Breast epithelium (tissue), 4 donors: ENCODE results near the gene LGALS7B. TPM values are rescaled to one million over a fixed set of nuclear protein-coding genes. Genes with fewer than 3 reads are reported as not detected.

Experiments
- DNase-seq, 2 donors: peaks; one replicate each; pipeline ENCODE4 v3.0.0-alpha.2; 2019; ENCODE audit warnings: low spot score in 2 of 2
- H3K27ac ChIP-seq, 2 donors: fragments of 200-600 bp; sonication (generic) in 1 of 2; one replicate each; pipeline ENCODE4 v1.5.1; 2016 to 2019; ENCODE audit warnings: mild to moderate bottlenecking in 1 of 2
- H3K27me3 ChIP-seq, 2 donors: fragments of 200-600 bp; sonication (generic) in 1 of 2; one replicate each; pipeline versions ENCODE4 v1.5.1 to v1.6.0; 2017 to 2019; ENCODE audit warnings: control low read depth in 1 of 2, mild to moderate bottlenecking in 1 of 2
- H3K36me3 ChIP-seq: fragments of 200-600 bp; one replicate; pipeline ENCODE4 v1.5.1; 2019
- H3K4me1 ChIP-seq, 2 donors: fragments of 200-600 bp; sonication (generic); one replicate each; pipeline ENCODE4 v1.5.1; 2016 to 2019; ENCODE audit warnings: control low read depth in 1 of 2
- H3K4me3 ChIP-seq, 3 donors: fragments of 200-600 bp; sonication (generic); 1 replicate in 2 of 3; 2 replicates in 1 of 3; pipeline ENCODE4 v1.5.1; 2016 to 2019; ENCODE audit warnings: mild to moderate bottlenecking in 3 of 3, moderate library complexity in 2 of 3
- H3K9me3 ChIP-seq, 2 donors: fragments of 200-600 bp; sonication (generic) in 1 of 2; one replicate each; pipeline ENCODE4 v1.5.1; 2016 to 2019; ENCODE audit warnings: control low read depth in 1 of 2
- POLR2A ChIP-seq: fragments of 450-650 bp; IDR thresholded peaks from one replicate; pipeline ENCODE4 v1.6.1; 2016; ENCODE audit warnings: antibody characterized with exemption, mild to moderate bottlenecking, moderate library complexity
- POLR2AphosphoS5 ChIP-seq, 3 donors: sonication (generic); formaldehyde crosslinking; IDR thresholded peaks; one replicate each; pipeline ENCODE4 v1.6.1; 2017; ENCODE audit warnings: antibody characterized with exemption in 3 of 3
- intact Hi-C: fragments of 100-400 bp; cut with DNase I; formaldehyde crosslinking; loops from one replicate; pipeline ENCODE4 v1.15.1; 2023; ENCODE audit warnings: low total_unique reads
- total RNA-seq, 3 donors: library from RNA; depleted of rRNA; stranded (reverse); fragments of >200 nt; gene quantifications; one replicate each; pipeline ENCODE4 v1.1.0, GENCODE V29; 2016
- TF ChIP-seq, protein P1 (sequence below), 3 donors: fragments of 450-650 bp; IDR thresholded peaks; one replicate each; pipeline ENCODE4 v1.5.1; 2016 to 2017; ENCODE audit warnings: antibody characterized with exemption in 3 of 3, mild to moderate bottlenecking in 3 of 3, moderate library complexity in 3 of 3

LGALS7B gene
- total RNA-seq, 3 donors from 2014 or later: 5.9 to 23.6 TPM; not detected in 1

DNA sequence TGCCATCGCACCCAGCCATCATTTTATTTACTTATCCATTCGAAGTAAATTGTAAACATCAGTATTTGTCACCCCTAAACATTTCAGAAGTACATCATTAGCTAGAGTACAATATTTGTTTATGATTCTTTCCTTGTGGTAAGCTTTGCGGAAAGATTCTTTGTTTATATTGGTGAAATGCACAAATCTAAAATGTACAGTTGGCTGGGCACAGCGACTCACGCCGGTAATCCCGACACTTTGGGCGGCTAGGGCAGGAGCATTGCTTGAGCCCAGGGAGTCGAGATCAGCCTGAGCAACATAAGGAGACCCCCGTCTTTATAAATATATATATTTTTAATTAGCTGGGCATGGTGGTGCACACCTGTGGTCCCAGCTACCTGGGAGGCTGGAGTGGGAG lies 10.1 kb downstream of the LGALS7B start:
- Histone ChIP-seq H3K4me3 (no peak overlapping the region), H3K4me1 (no peaks in the 10 kb centered on the region), H3K27ac (no peak overlapping the region), H3K27me3 (no peaks in the 10 kb centered on the region), H3K9me3 (no peaks in the 10 kb centered on the region), H3K36me3 (no peaks in the 10 kb centered on the region)
- no peak for DNase-seq
- intact Hi-C loops: no loop called here
- TF ChIP-seq, protein P1, sequence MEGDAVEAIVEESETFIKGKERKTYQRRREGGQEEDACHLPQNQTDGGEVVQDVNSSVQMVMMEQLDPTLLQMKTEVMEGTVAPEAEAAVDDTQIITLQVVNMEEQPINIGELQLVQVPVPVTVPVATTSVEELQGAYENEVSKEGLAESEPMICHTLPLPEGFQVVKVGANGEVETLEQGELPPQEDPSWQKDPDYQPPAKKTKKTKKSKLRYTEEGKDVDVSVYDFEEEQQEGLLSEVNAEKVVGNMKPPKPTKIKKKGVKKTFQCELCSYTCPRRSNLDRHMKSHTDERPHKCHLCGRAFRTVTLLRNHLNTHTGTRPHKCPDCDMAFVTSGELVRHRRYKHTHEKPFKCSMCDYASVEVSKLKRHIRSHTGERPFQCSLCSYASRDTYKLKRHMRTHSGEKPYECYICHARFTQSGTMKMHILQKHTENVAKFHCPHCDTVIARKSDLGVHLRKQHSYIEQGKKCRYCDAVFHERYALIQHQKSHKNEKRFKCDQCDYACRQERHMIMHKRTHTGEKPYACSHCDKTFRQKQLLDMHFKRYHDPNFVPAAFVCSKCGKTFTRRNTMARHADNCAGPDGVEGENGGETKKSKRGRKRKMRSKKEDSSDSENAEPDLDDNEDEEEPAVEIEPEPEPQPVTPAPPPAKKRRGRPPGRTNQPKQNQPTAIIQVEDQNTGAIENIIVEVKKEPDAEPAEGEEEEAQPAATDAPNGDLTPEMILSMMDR (IDR thresholded peaks at IDR 0.05): no peak
- TF ChIP-seq POLR2A (no peak), POLR2AphosphoS5 (IDR thresholded peaks at IDR 0.05) (no peak)

DNA sequence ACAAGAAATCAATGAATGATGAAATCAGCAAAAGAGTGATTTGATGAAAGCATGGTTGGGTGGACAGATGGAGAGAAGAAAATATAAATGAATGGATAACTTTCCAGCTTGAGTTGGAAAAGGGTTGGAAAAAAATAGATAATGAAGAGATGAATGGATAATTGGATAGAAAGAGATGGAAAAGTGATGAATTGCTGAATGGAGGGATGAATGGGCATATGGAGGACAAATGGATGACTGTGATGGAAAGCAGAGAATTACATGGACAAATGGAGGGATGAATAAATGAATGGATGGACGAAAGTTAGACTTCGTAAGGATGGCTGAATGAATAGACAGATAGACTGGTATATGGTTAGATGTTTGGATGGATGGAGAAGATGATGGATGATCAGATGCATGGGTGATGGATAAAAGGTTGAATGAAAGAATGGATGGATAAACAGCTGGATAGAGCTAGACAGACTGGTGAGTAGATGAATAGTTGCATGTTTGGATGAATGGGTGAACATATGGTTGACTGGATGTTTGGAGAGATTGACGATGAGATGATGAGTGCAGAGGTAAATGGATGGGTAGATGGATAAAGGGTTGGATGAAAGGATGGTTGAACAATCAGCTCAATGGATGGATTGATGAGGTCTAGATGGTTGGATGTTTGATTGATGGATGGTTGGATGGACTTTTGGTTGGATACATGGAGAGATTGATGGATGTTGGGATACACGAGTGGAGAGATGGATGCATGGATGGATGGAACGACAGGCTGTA lies 11.8 kb downstream of the LGALS7B start:
- Histone ChIP-seq H3K4me3 (no peak overlapping the region), H3K27me3 (no peaks in the 10 kb centered on the region), H3K36me3 (no peaks in the 10 kb centered on the region), H3K9me3 (no peaks in the 10 kb centered on the region), H3K27ac (no peak overlapping the region), H3K4me1 (no peaks in the 10 kb centered on the region)
- no peak for DNase-seq
- TF ChIP-seq POLR2AphosphoS5 (IDR thresholded peaks at IDR 0.05) (no peak), POLR2A (no peak)
- TF ChIP-seq, protein P1 (IDR thresholded peaks at IDR 0.05): no peak
- intact Hi-C loops: no loop called here

DNA sequence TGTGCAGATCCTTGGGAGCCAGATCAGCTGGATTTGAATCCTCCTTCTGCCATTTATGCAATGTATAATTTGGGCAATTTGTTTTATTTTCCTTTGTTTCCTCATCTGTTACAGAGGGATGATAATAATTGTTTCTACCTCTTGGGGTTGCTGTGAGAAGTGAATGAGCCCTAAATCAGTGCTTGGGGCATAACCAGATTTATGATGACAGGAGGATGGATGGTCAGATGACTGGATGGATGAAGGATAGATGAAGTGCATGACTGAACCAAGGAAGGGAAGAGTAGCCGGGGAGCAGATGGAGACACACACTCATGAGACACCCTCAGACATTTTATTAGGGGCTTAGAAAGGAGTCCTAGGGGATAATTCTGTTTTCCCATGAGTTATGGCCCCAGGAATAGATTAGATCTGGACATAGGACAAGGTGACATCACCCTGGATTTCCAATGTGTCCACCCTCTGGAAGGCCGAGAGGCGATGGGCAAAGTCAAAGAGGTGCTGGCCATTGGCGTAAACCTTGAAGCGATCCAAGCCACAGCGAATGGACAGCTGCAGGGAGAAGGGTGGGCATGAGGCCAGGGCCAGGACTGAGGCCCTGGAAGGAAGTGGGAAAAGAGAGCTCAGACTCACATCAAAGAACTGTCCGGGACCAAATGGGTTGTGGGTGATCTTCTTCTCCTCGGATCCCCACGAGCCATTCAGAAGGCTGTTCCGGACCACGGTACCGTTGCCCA lies 12.5 kb downstream of the LGALS7B start:
- Histone ChIP-seq H3K4me3 (no peak overlapping the region), H3K27me3 (no peaks in the 10 kb centered on the region), H3K27ac (no peak overlapping the region), H3K36me3 (no peaks in the 10 kb centered on the region), H3K9me3 (no peaks in the 10 kb centered on the region), H3K4me1 (no peaks in the 10 kb centered on the region)
- intact Hi-C loops: no loop called here
- TF ChIP-seq POLR2A: no peak
- TF ChIP-seq POLR2AphosphoS5 (IDR thresholded peaks at IDR 0.05): no peak
- TF ChIP-seq, protein P1 (IDR thresholded peaks at IDR 0.05): no peak
- DNase-seq: no peak

DNA sequence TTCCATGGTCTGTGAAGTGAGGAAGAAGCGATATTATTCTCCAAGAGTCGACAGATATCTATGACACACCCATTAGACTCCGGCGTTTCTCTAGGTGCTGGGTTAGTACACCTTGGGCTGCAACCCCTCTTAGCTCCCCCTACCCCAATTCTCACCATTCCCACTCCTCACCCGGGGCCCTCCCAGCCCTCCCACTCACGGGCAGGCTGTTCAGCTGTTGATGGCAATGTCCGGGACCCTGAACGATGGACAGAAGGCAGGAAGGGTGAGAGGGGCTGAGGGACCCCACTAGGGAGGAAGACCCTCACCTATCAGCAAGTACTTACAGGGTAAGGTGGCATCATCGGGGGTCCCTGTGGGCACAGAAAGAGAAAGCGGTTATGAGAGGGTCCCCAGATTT lies 14.5 kb downstream of the LGALS7B start:
- Histone ChIP-seq H3K27ac (no peak overlapping the region), H3K4me1 (no peaks in the 10 kb centered on the region), H3K9me3 (no peaks in the 10 kb centered on the region), H3K36me3 (no peaks in the 10 kb centered on the region), H3K27me3 (no peaks in the 10 kb centered on the region), H3K4me3 (no peak overlapping the region)
- intact Hi-C loops: no loop called here
- TF ChIP-seq POLR2A: no peak
- TF ChIP-seq POLR2AphosphoS5 (IDR thresholded peaks at IDR 0.05): no peak
- TF ChIP-seq, protein P1 (IDR thresholded peaks at IDR 0.05): no peak
- DNase-seq: no peak

DNA sequence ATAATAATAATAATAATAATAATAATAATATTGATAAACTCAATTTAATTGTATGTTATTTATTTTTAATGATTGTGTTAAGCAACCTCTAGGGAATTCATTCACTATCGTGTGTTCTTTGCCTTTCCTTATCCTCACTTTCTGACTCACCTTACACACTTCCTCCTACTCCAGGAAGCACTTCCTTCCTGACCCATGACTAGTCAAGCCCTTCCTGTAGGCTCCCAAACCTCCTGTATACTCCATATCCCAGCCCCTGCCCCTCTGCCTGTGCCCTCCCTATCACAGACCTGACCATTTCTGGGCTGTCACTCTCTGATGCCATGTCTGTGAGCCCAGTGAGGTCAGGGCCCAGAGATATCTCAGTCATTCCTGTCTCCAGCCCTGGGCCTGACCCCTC lies 16.2 kb downstream of the LGALS7B start:
- Histone ChIP-seq H3K27ac (no peak overlapping the region), H3K36me3 (no peaks in the 10 kb centered on the region), H3K4me3 (no peak overlapping the region), H3K4me1 (no peaks in the 10 kb centered on the region), H3K9me3 (no peaks in the 10 kb centered on the region), H3K27me3 (no peaks in the 10 kb centered on the region)
- no peak for DNase-seq
- TF ChIP-seq POLR2AphosphoS5 (IDR thresholded peaks at IDR 0.05) (no peak), POLR2A (no peak)
- TF ChIP-seq, protein P1 (IDR thresholded peaks at IDR 0.05): no peak
- intact Hi-C loops: no loop called here
